ENCODE measurements around the gene MYCBPAP.

The MYCBPAP gene

GRCh38 chr17:50522766-50523165 is 14.5 kb downstream of the MYCBPAP start:
- Histone ChIP-seq H3K4me3 (ENCODE audit: low read depth, low read length) (no peak overlapping the region), H3K27me3 (no peaks in the 10 kb centered on the region), H3K9me3 (no peaks in the 10 kb centered on the region), H3K4me1 (no peaks in the 10 kb centered on the region), H3K36me3 (no peaks in the 10 kb centered on the region)
- TF ChIP-seq CTCF (IDR thresholded peaks at IDR 0.05; ENCODE audit: low read depth, low read length): no peak
- DNase-seq: no peak

DNA sequence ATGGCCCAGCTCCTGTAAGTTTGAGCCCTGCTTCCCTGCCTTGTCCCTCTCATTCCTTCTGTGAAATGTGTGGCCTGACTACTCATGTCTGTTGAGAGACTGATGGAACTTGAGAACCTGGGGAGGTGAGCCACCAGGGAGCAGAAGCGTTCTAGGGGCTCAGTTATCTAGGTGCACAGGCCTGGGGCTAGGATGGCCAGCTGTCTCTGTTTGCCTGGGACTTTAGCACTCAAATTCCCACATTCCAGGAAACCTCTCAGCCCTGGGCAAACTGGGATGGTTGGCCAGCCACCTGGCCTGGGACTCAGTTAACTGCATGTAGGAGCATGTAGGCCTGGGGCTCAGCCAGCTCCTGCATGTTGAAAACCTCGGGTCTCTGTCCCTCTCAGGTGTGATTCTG is 15.0 kb downstream of the MYCBPAP start:
- Histone ChIP-seq H3K4me3 (ENCODE audit: low read depth, low read length) (no peak overlapping the region), H3K27me3 (no peaks in the 10 kb centered on the region), H3K4me1 (no peaks in the 10 kb centered on the region), H3K9me3 (no peaks in the 10 kb centered on the region), H3K36me3 (no peaks in the 10 kb centered on the region)
- no peak for TF ChIP-seq CTCF (IDR thresholded peaks at IDR 0.05; ENCODE audit: low read depth, low read length)
- DNase-seq: no peak

- H3K27me3 ChIP-seq: no peaks in the 10 kb centered on the region
- no peak for TF ChIP-seq CTCF (IDR thresholded peaks at IDR 0.05; ENCODE audit: low read depth, low read length)
- no peaks in the 10 kb centered on the region for H3K9me3 ChIP-seq
- DNase-seq: no peak
- H3K36me3 ChIP-seq: no peaks in the 10 kb centered on the region
- H3K4me3 ChIP-seq (ENCODE audit: low read depth, low read length): no peak overlapping the region
- no peaks in the 10 kb centered on the region for H3K4me1 ChIP-seq
Observed at GRCh38 chr17:50524838-50525237, 16.6 kb downstream of the MYCBPAP start.

GRCh38 chr17:50527155-50527762 is 19.0 kb downstream of the MYCBPAP start:
- TF ChIP-seq CTCF (IDR thresholded peaks at IDR 0.05; ENCODE audit: low read depth, low read length): no peak
- no peak for DNase-seq
- no peaks in the 10 kb centered on the region for H3K9me3 ChIP-seq
- H3K4me3 ChIP-seq (ENCODE audit: low read depth, low read length): no peak overlapping the region
- H3K27me3 ChIP-seq: peaks cover under 1% of the 10 kb centered on the region
- H3K4me1 ChIP-seq: peaks cover 7% of the 10 kb centered on the region
- H3K36me3 ChIP-seq: no peaks in the 10 kb centered on the region

DNA sequence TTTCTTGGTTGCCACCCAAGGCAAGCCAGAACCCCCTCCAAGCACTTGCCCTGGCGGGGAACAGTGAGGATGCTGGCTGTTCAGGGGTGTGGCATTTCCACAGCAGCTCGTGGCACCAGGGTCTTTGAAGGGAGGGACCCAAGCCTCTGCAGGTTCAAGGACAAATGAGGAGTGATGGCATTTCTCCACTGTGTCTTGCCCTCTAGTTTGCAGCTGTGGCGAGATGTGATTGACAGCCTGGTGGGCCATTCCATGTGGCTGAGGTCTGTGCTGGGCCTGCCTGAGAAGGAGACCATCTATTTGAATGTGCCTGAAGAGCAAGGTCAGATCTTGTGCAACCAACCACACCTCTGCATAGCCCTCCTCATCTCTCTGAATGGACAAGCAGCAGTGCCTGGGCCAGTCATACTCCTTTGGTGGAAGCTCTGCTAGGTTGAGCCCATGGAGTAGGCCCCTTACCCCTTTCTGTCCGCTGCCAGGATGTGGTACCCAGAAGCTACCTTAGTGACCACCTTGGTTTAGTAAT is 19.8 kb downstream of the MYCBPAP start:
- Histone ChIP-seq H3K36me3 (no peaks in the 10 kb centered on the region), H3K9me3 (no peaks in the 10 kb centered on the region), H3K4me3 (ENCODE audit: low read depth, low read length) (no peak overlapping the region), H3K27me3 (peaks cover 6% of the 10 kb centered on the region), H3K4me1 (peaks cover 10% of the 10 kb centered on the region)
- no peak for TF ChIP-seq CTCF (IDR thresholded peaks at IDR 0.05; ENCODE audit: low read depth, low read length)
- no peak for DNase-seq

GRCh38 chr17:50529849-50530248 is 21.6 kb downstream of the MYCBPAP start:
- Histone ChIP-seq H3K9me3 (no peaks in the 10 kb centered on the region), H3K27me3 (peaks cover 6% of the 10 kb centered on the region), H3K4me1 (peaks cover 21% of the 10 kb centered on the region)

More at GRCh38 chr17:50529849-50530248, 21.6 kb downstream of the MYCBPAP start:
- H3K4me3 ChIP-seq (ENCODE audit: low read depth, low read length): no peak overlapping the region
- TF ChIP-seq CTCF (IDR thresholded peaks at IDR 0.05; ENCODE audit: low read depth, low read length): no peak
- no peak for DNase-seq
- H3K36me3 ChIP-seq: no peaks in the 10 kb centered on the region
